GM18499 (cell line): ENCODE results near the gene NDRG4.
"Not testable (repeated sequence)": the region's sequence is repeated elsewhere in the genome, so short reads cannot be mapped to it uniquely, and the experiment has no call there.

Experiments used
- ATAC-seq: cut with Tn5 transposase; IDR thresholded peaks from one replicate; pipeline ENCODE4 v1.9.1; 2021; ENCODE audit warnings: moderate number of reproducible peaks; ENCODE audit not compliant: insufficient read depth, unreplicated experiment

The NDRG4 gene

GRCh38 chr16:58464916-58465731 is 34.8 kb upstream of the NDRG4 start:
- ATAC-seq: no peak

- ATAC-seq: no peak
Measured at GRCh38 chr16:58465817-58466216, 34.1 kb upstream of the NDRG4 start.

GRCh38 chr16:58466396-58466795 is 33.5 kb upstream of the NDRG4 start:
- ATAC-seq: no peak

GRCh38 chr16:58467905-58468304 is 32.0 kb upstream of the NDRG4 start:
- ATAC-seq: no peak

GRCh38 chr16:58471209-58471975 is 28.6 kb upstream of the NDRG4 start:
- ATAC-seq: no peak

GRCh38 chr16:58472266-58472665 is 27.7 kb upstream of the NDRG4 start:
- ATAC-seq: no peak

GRCh38 chr16:58472827-58473226 is 27.1 kb upstream of the NDRG4 start:
- no peak for ATAC-seq

- ATAC-seq: no peak
Measured at GRCh38 chr16:58474296-58474695, 25.6 kb upstream of the NDRG4 start.

- ATAC-seq: no peak
Measured at GRCh38 chr16:58475091-58475619, 24.8 kb upstream of the NDRG4 start.

- no peak for ATAC-seq
Measured at GRCh38 chr16:58476791-58477190, 23.2 kb upstream of the NDRG4 start.

GRCh38 chr16:58478427-58478826 is 21.5 kb upstream of the NDRG4 start:
- ATAC-seq: no peak

GRCh38 chr16:58481226-58481869 is 18.6 kb upstream of the NDRG4 start:
- no peak for ATAC-seq

- ATAC-seq: no peak
Measured at GRCh38 chr16:58481931-58482330, 18.0 kb upstream of the NDRG4 start.

- no peak for ATAC-seq
Measured at GRCh38 chr16:58485184-58485887, 14.6 kb upstream of the NDRG4 start.

- ATAC-seq: no peak
Measured at GRCh38 chr16:58487566-58488351, 12.2 kb upstream of the NDRG4 start.

- no peak for ATAC-seq
Measured at GRCh38 chr16:58488531-58488930, 11.4 kb upstream of the NDRG4 start.

- ATAC-seq: no peak
Measured at GRCh38 chr16:58490065-58490464, 9.9 kb upstream of the NDRG4 start.

GRCh38 chr16:58490539-58490938 is 9.4 kb upstream of the NDRG4 start:
- not testable (repeated sequence) for ATAC-seq

GRCh38 chr16:58492066-58492465 is 7.9 kb upstream of the NDRG4 start:
- no peak for ATAC-seq

- no peak for ATAC-seq
Measured at GRCh38 chr16:58492735-58493134, 7.2 kb upstream of the NDRG4 start.
